HG03442 (cell line): ENCODE data around the gene ITPKA.

ENCODE experiments used
- ATAC-seq: cut with Tn5 transposase; IDR thresholded peaks from one replicate; pipeline ENCODE4 v1.9.1; 2021; ENCODE audit warnings: mild to moderate bottlenecking, moderate library complexity; ENCODE audit not compliant: unreplicated experiment

ITPKA gene

GRCh38 chr15:41507820-41508290, 14.2 kb downstream of the ITPKA start:
- no peak for ATAC-seq

GRCh38 chr15:41510728-41511127, 17.1 kb downstream of the ITPKA start:
- no peak for ATAC-seq

- ATAC-seq: no peak
These were observed 17.7 kb downstream of the ITPKA start for GRCh38 chr15:41511331-41511898.

- no peak for ATAC-seq
These were observed 18.3 kb downstream of the ITPKA start for GRCh38 chr15:41511899-41512369.

- no peak for ATAC-seq
These were observed 18.9 kb downstream of the ITPKA start for GRCh38 chr15:41512512-41512939.

- no peak for ATAC-seq
These were observed 19.3 kb downstream of the ITPKA start for GRCh38 chr15:41512940-41513505.

- no peak for ATAC-seq
These were observed 20.0 kb downstream of the ITPKA start, which contains the start of gene LTK for GRCh38 chr15:41513506-41514227. TSS of gene LTK (minus strand) at chr15:41513827. CDS start at chr15:41513709, 118 bp downstream.

GRCh38 chr15:41517895-41518449, 24.3 kb downstream of the ITPKA start:
- ATAC-seq: no peak

- no peak for ATAC-seq
These were observed 27.0 kb downstream of the ITPKA start for GRCh38 chr15:41520636-41521035.

GRCh38 chr15:41521614-41522013, 27.9 kb downstream of the ITPKA start:
- no peak for ATAC-seq

- ATAC-seq: no peak
These were observed 29.4 kb downstream of the ITPKA start for GRCh38 chr15:41523097-41523496.

GRCh38 chr15:41530363-41530956, 36.8 kb downstream of the ITPKA start:
- ATAC-seq: no peak

GRCh38 chr15:41535544-41535943, 41.9 kb downstream of the ITPKA start:
- ATAC-seq: no peak

GRCh38 chr15:41536866-41537265, 43.2 kb downstream of the ITPKA start:
- ATAC-seq: no peak

- no peak for ATAC-seq
These were observed 49.8 kb downstream of the ITPKA start for GRCh38 chr15:41543521-41543870.

GRCh38 chr15:41544650-41545015, 51.0 kb downstream of the ITPKA start:
- no peak for ATAC-seq

- no peak for ATAC-seq
These were observed 51.5 kb downstream of the ITPKA start for GRCh38 chr15:41545218-41545617.

- no peak for ATAC-seq
These were observed 53.4 kb downstream of the ITPKA start for GRCh38 chr15:41546851-41547786.

- no peak for ATAC-seq
These were observed 56.5 kb downstream of the ITPKA start for GRCh38 chr15:41550066-41550775.
